K562 (cell line): ENCODE measurements around the gene RPL28. TPM values are rescaled to one million over a fixed set of nuclear protein-coding genes. Genes with fewer than 3 reads are reported as not detected.

ENCODE experiments used
- ADNP ChIP-seq: fragments of 200-800 bp; sonication (Bioruptor generic); IDR thresholded peaks from 2 replicates; pipeline ENCODE4 v1.6.1; 2016; ENCODE audit warnings: missing genetic modification characterization, missing compliant biosample characterization
- ARID1B ChIP-seq: fragments of 450-650 bp; IDR thresholded peaks from 2 replicates; pipeline ENCODE4 v1.6.1; 2016; ENCODE audit warnings: antibody characterized with exemption, mild to moderate bottlenecking, inconsistent platforms
- ATF2 ChIP-seq: sonication (generic); formaldehyde crosslinking; IDR thresholded peaks from 2 replicates; pipeline ENCODE4 v1.8.1; 2022; ENCODE audit warnings: missing genetic modification reagents
- ATF6 ChIP-seq: sonication (generic); formaldehyde crosslinking; IDR thresholded peaks from 2 replicates; pipeline ENCODE4 v1.4.0; 2020; ENCODE audit warnings: mild to moderate bottlenecking, missing genetic modification reagents
- BRCA1 ChIP-seq, 2 experiments: fragments of 450-650 bp in 1 of 2; sonication (generic) in 1 of 2; formaldehyde crosslinking in 1 of 2; IDR thresholded peaks; 2 replicates each; pipeline versions ENCODE4 v1.5.0 to v1.6.1; 2017 to 2020; ENCODE audit warnings: mild to moderate bottlenecking in 1 of 2, missing genetic modification reagents in 1 of 2
- CEBPB ChIP-seq: fragments of 450-650 bp; IDR thresholded peaks from 2 replicates; pipeline ENCODE4 v1.6.1; 2016; ENCODE audit warnings: missing genetic modification characterization, missing compliant biosample characterization
- DPF2 ChIP-seq: fragments of 450-650 bp; IDR thresholded peaks from 2 replicates; pipeline ENCODE4 v1.6.1; 2016
- ETV1 ChIP-seq: fragments of 450-650 bp; conservative IDR thresholded peaks from 2 replicates; pipeline ENCODE4 v1.6.1; 2016; ENCODE audit warnings: missing genetic modification characterization, control low read depth, low read depth, missing compliant biosample characterization
- HNRNPL ChIP-seq: fragments of 200-400 bp; formaldehyde crosslinking; IDR thresholded peaks from 2 replicates; pipeline ENCODE4 v1.6.1; 2017; ENCODE audit warnings: low read depth, mild to moderate bottlenecking, low read length
- KDM1A ChIP-seq, 2 experiments: fragments of 450-650 bp; IDR thresholded peaks; 2 replicates each; pipeline ENCODE4 v1.6.1; 2016; ENCODE audit warnings: mild to moderate bottlenecking in 2 of 2
- MLX ChIP-seq, 2 experiments: fragments of 450-650 bp in 1 of 2; sonication (generic) in 1 of 2; formaldehyde crosslinking; conservative IDR thresholded peaks; 2 replicates each; pipeline versions ENCODE4 v1.4.0 to v1.8.1; 2020 to 2022; ENCODE audit warnings: mild to moderate bottlenecking in 1 of 2, missing genetic modification reagents in 1 of 2
- MTA3 ChIP-seq: fragments of 450-650 bp; formaldehyde crosslinking; IDR thresholded peaks from 2 replicates; pipeline ENCODE4 v1.6.1; 2017; ENCODE audit warnings: mild to moderate bottlenecking, borderline replicate concordance
- NCOA6 ChIP-seq: fragments of 450-650 bp; IDR thresholded peaks from 2 replicates; pipeline ENCODE4 v1.6.1; 2017; ENCODE audit warnings: mild to moderate bottlenecking
- NFRKB ChIP-seq: fragments of 450-650 bp; IDR thresholded peaks from 2 replicates; pipeline ENCODE4 v1.6.1; 2016; ENCODE audit warnings: low read depth
- NKRF ChIP-seq: fragments of 450-650 bp; IDR thresholded peaks from 2 replicates; pipeline ENCODE4 v1.6.1; 2016; ENCODE audit warnings: borderline replicate concordance
- PCBP2 ChIP-seq: fragments of 200-400 bp; formaldehyde crosslinking; IDR thresholded peaks from 2 replicates; pipeline ENCODE4 v1.6.1; 2018; ENCODE audit warnings: low read length, low read depth, mild to moderate bottlenecking, moderate library complexity; ENCODE audit not compliant: poor library complexity, severe bottlenecking
- SMARCC2 ChIP-seq: fragments of 450-650 bp; IDR thresholded peaks from 2 replicates; pipeline ENCODE4 v1.6.1; 2017; ENCODE audit warnings: antibody characterized with exemption, moderate library complexity, mild to moderate bottlenecking, low read depth
- TCF3 ChIP-seq: sonication (generic); formaldehyde crosslinking; IDR thresholded peaks from 2 replicates; pipeline ENCODE4 v1.4.0; 2020; ENCODE audit warnings: mild to moderate bottlenecking, missing genetic modification reagents
- TRIM24 ChIP-seq, 2 experiments: fragments of 450-650 bp; IDR thresholded peaks; 2 replicates each; pipeline ENCODE4 v1.6.1; 2016
- ZC3H4 ChIP-seq: sonication (generic); formaldehyde crosslinking; IDR thresholded peaks from 2 replicates; pipeline ENCODE4 v1.9.0; 2021; ENCODE audit warnings: missing genetic modification reagents, borderline replicate concordance
- ZNF134 ChIP-seq: fragments of 250-450 bp; sonication (Bioruptor Pico); conservative IDR thresholded peaks from 2 replicates; pipeline ENCODE4 v1.4.0; 2020
- ZNF217 ChIP-seq: sonication (generic); formaldehyde crosslinking; IDR thresholded peaks from 2 replicates; pipeline ENCODE4 v1.8.0; 2022; ENCODE audit warnings: mild to moderate bottlenecking, missing genetic modification reagents
- ZNF282 ChIP-seq: sonication (generic); formaldehyde crosslinking; IDR thresholded peaks from 2 replicates; pipeline ENCODE4 v1.8.1; 2023; ENCODE audit warnings: missing genetic modification reagents
- ZNF354B ChIP-seq: fragments of 250-450 bp; sonication (Bioruptor Pico); IDR thresholded peaks from 2 replicates; pipeline ENCODE4 v1.4.0; 2020
- ZNF644 ChIP-seq: fragments of 200-800 bp; sonication (Bioruptor generic); IDR thresholded peaks from 2 replicates; pipeline ENCODE4 v1.6.1; 2016; ENCODE audit warnings: low read depth, missing genetic modification characterization, missing compliant biosample characterization
- polyA plus RNA-seq, 8 experiments: library from polyadenylated mRNA; depleted of rRNA in 4 of 8; stranded (reverse) in 5 of 8; unstranded in 3 of 8; fragments of >200 nt; fragmentation: Nextera tagmentation in 2 of 8; fragmentation: Illumina TruSeq in 1 of 8; extraction: Ambion mirVana in 2 of 8; extraction: Trizol in 1 of 8; gene quantifications; 2 replicates each; pipeline versions ENCODE4 v1.2.1 to v1.2.3, GENCODE V29; 2011 to 2014; ENCODE audit warnings: inconsistent platforms in 1 of 8, missing spikeins in 1 of 8
- total RNA-seq, 7 experiments: library from RNA; depleted of rRNA in 6 of 7; stranded (reverse); fragments of >200 nt in 6 of 7; fragmentation: Illumina TruSeq in 2 of 7; extraction: Trizol in 2 of 7; gene quantifications; 2 replicates each; pipeline versions ENCODE4 v1.2.1 to v1.2.3, GENCODE V29; 2011 to 2021; ENCODE audit warnings: low replicate concordance in 1 of 7

Gene RPL28
- total and polyA plus RNA-seq, 9 of the 15 experiments (the other 6 are each of a cell fraction or from before 2014, with no cell fraction given) = 124 to 3,106 (median 622) TPM

- peak; percentile 33; the same call in 1 of the 2 replicates for TF ChIP-seq DPF2
- TF ChIP-seq ATF6 (CRISPR knock-in tag) = no peak
- peak; percentile 79 for TF ChIP-seq ARID1B
- TF ChIP-seq MLX (CRISPR knock-in tag; conservative IDR thresholded peaks at IDR 0.05) = no peak
- peak; percentile 81 for TF ChIP-seq TCF3 (CRISPR knock-in tag)
- TF ChIP-seq CEBPB = no peak
- no peak for TF ChIP-seq ATF2
- peak in 1 of 2 experiments; percentile 63; a peak in 1 of 4 replicates for TF ChIP-seq TRIM24 (IDR thresholded peaks at IDR 0.05)
- no peak for TF ChIP-seq NFRKB
- TF ChIP-seq ADNP = no peak
- TF ChIP-seq ZNF134 (CRISPR knock-in tag) = no peak
- TF ChIP-seq NKRF = no peak
- no peak for TF ChIP-seq ZNF217 (CRISPR knock-in tag)
- TF ChIP-seq ZC3H4 (CRISPR knock-in tag) = no peak
- no peak for TF ChIP-seq MTA3
- TF ChIP-seq ZNF354B (CRISPR knock-in tag) = no peak
- no peak for TF ChIP-seq ETV1
- no peak for TF ChIP-seq SMARCC2
- no peak for TF ChIP-seq ZNF644 (tag)
- no peak for TF ChIP-seq NCOA6
- no peak for TF ChIP-seq ZNF282 (CRISPR knock-in tag)
- TF ChIP-seq HNRNPL = no peak
- no peak for TF ChIP-seq BRCA1 (IDR thresholded peaks at IDR 0.05)
- TF ChIP-seq BRCA1 (CRISPR knock-in tag; IDR thresholded peaks at IDR 0.05) = no peak
- TF ChIP-seq PCBP2 = no peak
- peak in 1 of 2 experiments; percentile 53; a peak in 2 of 4 replicates for TF ChIP-seq KDM1A (IDR thresholded peaks at IDR 0.05)
Measured at GRCh38 chr19:55443824-55444480, 58.2 kb downstream of the RPL28 start (continued).
